ENCODE measurements around the gene CRYBG1. TPM values are rescaled to one million over a fixed set of nuclear protein-coding genes. Genes with fewer than 3 reads are reported as not detected.

Gene CRYBG1
- total and polyA plus RNA-seq, 2 donors (not counting 1 experiment from before 2014, with no cell fraction given): 9.6 to 47.0 TPM

DNA sequence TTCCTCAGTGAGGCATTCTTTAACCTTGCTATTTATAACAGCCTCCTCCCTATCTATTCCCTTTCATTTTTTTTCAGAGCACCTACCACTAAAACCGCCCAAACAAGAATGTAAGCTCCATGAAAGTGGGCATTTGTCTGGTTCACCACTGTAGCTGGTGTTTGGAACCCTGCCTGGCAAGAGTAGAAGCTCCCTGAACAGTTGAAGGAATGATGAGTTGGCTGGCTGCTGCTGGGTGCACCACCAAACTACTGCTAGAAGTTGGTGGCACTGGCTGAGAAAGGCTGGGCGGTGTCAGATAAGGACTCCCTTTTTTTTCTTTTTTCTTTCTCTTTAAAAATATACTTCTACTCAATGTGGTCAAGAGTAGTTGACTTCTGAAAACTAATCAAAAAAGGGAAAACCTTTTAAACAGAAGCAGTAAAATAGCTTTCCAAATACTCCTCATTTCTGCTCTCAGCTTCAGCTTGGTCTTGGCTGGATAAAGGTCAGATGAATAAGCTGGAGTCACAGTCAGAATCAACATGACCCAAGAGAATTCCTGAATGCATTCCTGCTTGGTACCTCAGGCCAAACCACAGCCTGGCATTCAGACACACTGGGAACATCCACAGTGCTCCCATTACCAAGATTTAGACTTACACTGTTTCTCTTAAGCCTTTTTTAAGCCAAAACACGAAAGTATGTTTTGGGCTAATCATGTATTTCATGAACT lies 230.8 kb downstream of the CRYBG1 start:
- Histone ChIP-seq H3K79me2 (ENCODE audit: control insufficient read depth, insufficient read depth, low read length) (no peaks in the 10 kb centered on the region), H2AFZ (ENCODE audit: insufficient read depth, low read depth, low read length, poor library complexity, severe bottlenecking) (no peak overlapping the region), H3K9me3 (ENCODE audit: control extremely low read depth in 1 of 3, control insufficient read depth in 2 of 3, insufficient read depth in 1 of 3, low read length in 2 of 3) (no peaks in the 10 kb centered on the region), H3K4me3 (ENCODE audit: control extremely low read depth in 1 of 5, extremely low read depth in 1 of 5, insufficient read depth in 1 of 5, low read depth in 2 of 5, low read length in 4 of 5) (no peak overlapping the region), H3K27ac (ENCODE audit: low read length in 2 of 2) (no peak overlapping the region), H3K4me2 (replicated peaks; ENCODE audit: low read depth, low read length, poor library complexity, severe bottlenecking) (no peak overlapping the region), H3K4me1 (ENCODE audit: control insufficient read depth in 2 of 2, insufficient read depth in 2 of 2, low read length in 2 of 2) (no peaks in the 10 kb centered on the region), H3K36me3 (replicated peaks in 1 of 2; ENCODE audit: control extremely low read depth in 1 of 2, control insufficient read depth in 1 of 2, extremely low read depth in 1 of 2, insufficient read depth in 2 of 2, low read length in 1 of 2) (peaks cover 0 to 40% of the 10 kb centered on the region in 2 experiments), H4K20me1 (ENCODE audit: control insufficient read depth, insufficient read depth, low read length, poor library complexity, severe bottlenecking) (no peaks in the 10 kb centered on the region), H3K9ac (ENCODE audit: low read length) (no peak overlapping the region), H3K27me3 (replicated peaks in 1 of 4; ENCODE audit: control extremely low read depth in 1 of 4, control insufficient read depth in 3 of 4, insufficient read depth in 4 of 4, low read length in 3 of 4) (no peaks in the 10 kb centered on the region)
- intact Hi-C loops (cut with micrococcal nuclease): no loop called here
- DNase-seq: no peak
- POLR2A ChIA-PET: no interaction called here
- WGBS (ENCODE audit: insufficient coverage): no CpG with 5 or more reads among the region's 3 CpGs
- H3K27me3 Mint-ChIP-seq: no peaks in the 10 kb centered on the region
- no peak overlapping the region for H3K4me3 Mint-ChIP-seq
- no peaks in the 10 kb centered on the region for H3K9me3 Mint-ChIP-seq (ENCODE audit: insufficient read depth)
- no peak for TF ChIP-seq CTCF (IDR thresholded peaks at IDR 0.05)
- no peak for TF ChIP-seq EZH2 (IDR thresholded peaks at IDR 0.05; ENCODE audit: borderline replicate concordance, insufficient read depth, low read depth, low read length, poor library complexity, severe bottlenecking)
- ATAC-seq (ENCODE audit: low read depth): no peak
- CTCF ChIA-PET: interaction anchor here (1.1 to 1.6 kb wide), 2 partner anchors 20 to 388 kb away, joined by 3 to 5 read pairs; no protein-coding TSS in a partner anchor
- no peaks in the 10 kb centered on the region for H3K4me1 Mint-ChIP-seq
- H3K27ac Mint-ChIP-seq: no peak overlapping the region

DNA sequence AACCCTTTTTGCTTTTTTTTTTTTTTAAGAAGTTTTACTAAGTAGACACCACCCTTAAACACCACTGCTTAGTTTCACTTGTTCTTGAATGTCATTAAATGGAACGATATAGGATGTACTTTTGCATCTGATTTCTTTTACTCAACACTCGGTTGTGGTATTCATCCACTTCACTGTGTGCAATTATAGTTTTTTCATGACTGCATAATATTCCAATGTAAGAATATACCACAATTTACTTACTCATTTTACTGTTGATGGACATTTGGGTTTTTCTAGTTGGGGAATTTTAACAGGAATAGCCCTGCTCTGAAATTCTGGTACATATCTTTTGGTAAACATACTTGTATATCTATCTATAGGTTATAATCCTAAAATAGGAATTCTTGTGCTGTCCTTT lies 238.9 kb downstream of the CRYBG1 start:
- DNase-seq: no peak
- POLR2A ChIA-PET: interaction anchor here (0.7 kb wide), 1 partner anchor 28 kb away, joined by 4 read pairs; no protein-coding TSS in a partner anchor

More for the DNA sequence above, 238.9 kb downstream of the CRYBG1 start:
- Histone ChIP-seq H3K9me3 (ENCODE audit: control extremely low read depth in 1 of 3, control insufficient read depth in 2 of 3, insufficient read depth in 1 of 3, low read length in 2 of 3) (peaks cover 0 to 4% (median 0%) of the 10 kb centered on the region in 3 donors), H3K9ac (ENCODE audit: low read length) (no peak overlapping the region), H3K27ac (ENCODE audit: low read length in 2 of 2) (no peak overlapping the region), H4K20me1 (ENCODE audit: control insufficient read depth, insufficient read depth, low read length, poor library complexity, severe bottlenecking) (no peaks in the 10 kb centered on the region), H3K4me3 (ENCODE audit: control extremely low read depth in 1 of 5, extremely low read depth in 1 of 5, insufficient read depth in 1 of 5, low read depth in 2 of 5, low read length in 4 of 5) (no peak overlapping the region), H3K27me3 (replicated peaks in 1 of 4; ENCODE audit: control extremely low read depth in 1 of 4, control insufficient read depth in 3 of 4, insufficient read depth in 4 of 4, low read length in 3 of 4) (no peaks in the 10 kb centered on the region), H2AFZ (ENCODE audit: insufficient read depth, low read depth, low read length, poor library complexity, severe bottlenecking) (no peak overlapping the region), H3K79me2 (ENCODE audit: control insufficient read depth, insufficient read depth, low read length) (peaks cover 3% of the 10 kb centered on the region), H3K4me1 (ENCODE audit: control insufficient read depth in 2 of 2, insufficient read depth in 2 of 2, low read length in 2 of 2) (no peaks in the 10 kb centered on the region), H3K4me2 (replicated peaks; ENCODE audit: low read depth, low read length, poor library complexity, severe bottlenecking) (no peak overlapping the region), H3K36me3 (replicated peaks in 1 of 2; ENCODE audit: control extremely low read depth in 1 of 2, control insufficient read depth in 1 of 2, extremely low read depth in 1 of 2, insufficient read depth in 2 of 2, low read length in 1 of 2) (peaks cover 4 to 10% of the 10 kb centered on the region in 2 experiments)
- Mint-ChIP-seq H3K4me3 (no peak overlapping the region), H3K9me3 (ENCODE audit: insufficient read depth) (no peaks in the 10 kb centered on the region), H3K27me3 (no peaks in the 10 kb centered on the region), H3K4me1 (no peaks in the 10 kb centered on the region), H3K27ac (no peak overlapping the region)
- intact Hi-C loops (cut with micrococcal nuclease): no loop called here
- no CpG with 5 or more reads among the region's 2 CpGs for WGBS (ENCODE audit: insufficient coverage)
- CTCF ChIA-PET: interaction anchor here (0.7 kb wide), 1 partner anchor 32 kb away, joined by 3 read pairs; no protein-coding TSS in a partner anchor
- TF ChIP-seq CTCF (IDR thresholded peaks at IDR 0.05) (no peak), EZH2 (IDR thresholded peaks at IDR 0.05; ENCODE audit: borderline replicate concordance, insufficient read depth, low read depth, low read length, poor library complexity, severe bottlenecking) (no peak)
- no peak for ATAC-seq (ENCODE audit: low read depth)

Measured in B cell (primary cell).